Gastroesophageal sphincter (tissue), 3 donors: ENCODE data around the gene SLC30A4.

Source experiments
- EP300 ChIP-seq: sonication (generic); formaldehyde crosslinking; IDR thresholded peaks from one replicate; pipeline ENCODE4 v1.6.1; 2017; ENCODE audit warnings: antibody characterized with exemption, mild to moderate bottlenecking
- POLR2A ChIP-seq, 2 donors: fragments of 450-650 bp; IDR thresholded peaks; one replicate each; pipeline ENCODE4 v1.6.1; 2017; ENCODE audit warnings: antibody characterized with exemption in 2 of 2, mild to moderate bottlenecking in 2 of 2, moderate library complexity in 1 of 2
- POLR2AphosphoS5 ChIP-seq: sonication (generic); formaldehyde crosslinking; IDR thresholded peaks from one replicate; pipeline ENCODE4 v1.6.1; 2017; ENCODE audit warnings: antibody characterized with exemption
- TF ChIP-seq, protein P1 (sequence below), 4 experiments: fragments of 200-600 bp in 2 of 4; fragments of 450-650 bp in 2 of 4; sonication (generic) in 1 of 4; IDR thresholded peaks; one replicate each; pipeline ENCODE4 v1.5.1; 2017 to 2019; ENCODE audit warnings: antibody characterized with exemption in 4 of 4, mild to moderate bottlenecking in 2 of 4, moderate library complexity in 2 of 4

GRCh38 chr15:45443645-45444044 lies 78.9 kb downstream of the SLC30A4 start:
- TF ChIP-seq, protein P1, sequence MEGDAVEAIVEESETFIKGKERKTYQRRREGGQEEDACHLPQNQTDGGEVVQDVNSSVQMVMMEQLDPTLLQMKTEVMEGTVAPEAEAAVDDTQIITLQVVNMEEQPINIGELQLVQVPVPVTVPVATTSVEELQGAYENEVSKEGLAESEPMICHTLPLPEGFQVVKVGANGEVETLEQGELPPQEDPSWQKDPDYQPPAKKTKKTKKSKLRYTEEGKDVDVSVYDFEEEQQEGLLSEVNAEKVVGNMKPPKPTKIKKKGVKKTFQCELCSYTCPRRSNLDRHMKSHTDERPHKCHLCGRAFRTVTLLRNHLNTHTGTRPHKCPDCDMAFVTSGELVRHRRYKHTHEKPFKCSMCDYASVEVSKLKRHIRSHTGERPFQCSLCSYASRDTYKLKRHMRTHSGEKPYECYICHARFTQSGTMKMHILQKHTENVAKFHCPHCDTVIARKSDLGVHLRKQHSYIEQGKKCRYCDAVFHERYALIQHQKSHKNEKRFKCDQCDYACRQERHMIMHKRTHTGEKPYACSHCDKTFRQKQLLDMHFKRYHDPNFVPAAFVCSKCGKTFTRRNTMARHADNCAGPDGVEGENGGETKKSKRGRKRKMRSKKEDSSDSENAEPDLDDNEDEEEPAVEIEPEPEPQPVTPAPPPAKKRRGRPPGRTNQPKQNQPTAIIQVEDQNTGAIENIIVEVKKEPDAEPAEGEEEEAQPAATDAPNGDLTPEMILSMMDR (IDR thresholded peaks at IDR 0.05) = no peak
- TF ChIP-seq POLR2A (IDR thresholded peaks at IDR 0.05) (no peak), POLR2AphosphoS5 (no peak), EP300 (no peak)
